ENCODE measurements around the gene MCTP1. TPM values are rescaled to one million over a fixed set of nuclear protein-coding genes. Genes with fewer than 3 reads are reported as not detected.

Gene MCTP1
- total RNA-seq, 2 experiments from 2014 or later, result not detected

DNA sequence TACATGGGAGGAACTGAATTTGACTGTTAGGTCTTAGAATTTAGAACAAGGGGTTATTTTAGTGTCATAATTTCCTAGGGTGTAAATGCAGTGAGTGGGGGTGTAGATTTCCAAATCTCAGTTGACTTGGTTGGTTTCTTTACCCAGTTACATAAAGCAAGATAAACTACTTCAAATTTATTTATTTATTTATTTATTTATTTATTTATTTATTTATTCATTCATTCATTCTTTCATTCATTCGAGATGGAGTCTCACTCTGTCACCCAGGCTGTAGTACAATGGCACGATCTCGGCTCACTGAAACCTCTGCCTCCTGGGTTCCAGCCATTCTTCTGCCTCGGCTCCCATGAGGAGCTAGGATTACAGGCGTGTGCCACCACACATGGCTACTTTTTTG lies 466.0 kb downstream of the MCTP1 start:
- H3K9me3 ChIP-seq (ENCODE audit: low read length), result no peaks in the 10 kb centered on the region
- H4K20me1 ChIP-seq (ENCODE audit: insufficient read depth, low read length), result no peaks in the 10 kb centered on the region
- no peaks in the 10 kb centered on the region for H3K79me2 ChIP-seq (ENCODE audit: insufficient read depth, low read depth, low read length)
- ChIA-PET POLR2A (no interaction called here), CTCF (ENCODE audit: unreplicated experiment) (no interaction called here)
- no peaks in the 10 kb centered on the region for H3K36me3 ChIP-seq (ENCODE audit: insufficient read depth, low read length)
- no peak for TF ChIP-seq EZH2phosphoT487 (IDR thresholded peaks at IDR 0.05; ENCODE audit: borderline replicate concordance, low read depth, low read length)
- TF ChIP-seq, protein P1, sequence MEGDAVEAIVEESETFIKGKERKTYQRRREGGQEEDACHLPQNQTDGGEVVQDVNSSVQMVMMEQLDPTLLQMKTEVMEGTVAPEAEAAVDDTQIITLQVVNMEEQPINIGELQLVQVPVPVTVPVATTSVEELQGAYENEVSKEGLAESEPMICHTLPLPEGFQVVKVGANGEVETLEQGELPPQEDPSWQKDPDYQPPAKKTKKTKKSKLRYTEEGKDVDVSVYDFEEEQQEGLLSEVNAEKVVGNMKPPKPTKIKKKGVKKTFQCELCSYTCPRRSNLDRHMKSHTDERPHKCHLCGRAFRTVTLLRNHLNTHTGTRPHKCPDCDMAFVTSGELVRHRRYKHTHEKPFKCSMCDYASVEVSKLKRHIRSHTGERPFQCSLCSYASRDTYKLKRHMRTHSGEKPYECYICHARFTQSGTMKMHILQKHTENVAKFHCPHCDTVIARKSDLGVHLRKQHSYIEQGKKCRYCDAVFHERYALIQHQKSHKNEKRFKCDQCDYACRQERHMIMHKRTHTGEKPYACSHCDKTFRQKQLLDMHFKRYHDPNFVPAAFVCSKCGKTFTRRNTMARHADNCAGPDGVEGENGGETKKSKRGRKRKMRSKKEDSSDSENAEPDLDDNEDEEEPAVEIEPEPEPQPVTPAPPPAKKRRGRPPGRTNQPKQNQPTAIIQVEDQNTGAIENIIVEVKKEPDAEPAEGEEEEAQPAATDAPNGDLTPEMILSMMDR (conservative IDR thresholded peaks at IDR 0.05; ENCODE audit: low read length), result no peak
- no peaks in the 10 kb centered on the region for H3K4me1 ChIP-seq (ENCODE audit: insufficient read depth, low read length, poor library complexity, severe bottlenecking)
- DNase-seq (ENCODE audit: low spot score), result no peak
- no peak overlapping the region for H2AFZ ChIP-seq (ENCODE audit: low read length)
- H3K9me2 ChIP-seq (ENCODE audit: insufficient read depth, low read length), result no peaks in the 10 kb centered on the region
- intact Hi-C loops (cut with micrococcal nuclease; ENCODE audit: unreplicated experiment), result no loop called here
- H3K4me3 ChIP-seq (ENCODE audit: low read depth, low read length, poor library complexity, severe bottlenecking), result no peak overlapping the region
- no TSS peak for BruUV-seq (replicated peaks)
- H3K4me2 ChIP-seq (ENCODE audit: low read length), result no peak overlapping the region
- H3K27ac ChIP-seq (ENCODE audit: low read depth, low read length, poor library complexity, severe bottlenecking), result no peak overlapping the region

DNA sequence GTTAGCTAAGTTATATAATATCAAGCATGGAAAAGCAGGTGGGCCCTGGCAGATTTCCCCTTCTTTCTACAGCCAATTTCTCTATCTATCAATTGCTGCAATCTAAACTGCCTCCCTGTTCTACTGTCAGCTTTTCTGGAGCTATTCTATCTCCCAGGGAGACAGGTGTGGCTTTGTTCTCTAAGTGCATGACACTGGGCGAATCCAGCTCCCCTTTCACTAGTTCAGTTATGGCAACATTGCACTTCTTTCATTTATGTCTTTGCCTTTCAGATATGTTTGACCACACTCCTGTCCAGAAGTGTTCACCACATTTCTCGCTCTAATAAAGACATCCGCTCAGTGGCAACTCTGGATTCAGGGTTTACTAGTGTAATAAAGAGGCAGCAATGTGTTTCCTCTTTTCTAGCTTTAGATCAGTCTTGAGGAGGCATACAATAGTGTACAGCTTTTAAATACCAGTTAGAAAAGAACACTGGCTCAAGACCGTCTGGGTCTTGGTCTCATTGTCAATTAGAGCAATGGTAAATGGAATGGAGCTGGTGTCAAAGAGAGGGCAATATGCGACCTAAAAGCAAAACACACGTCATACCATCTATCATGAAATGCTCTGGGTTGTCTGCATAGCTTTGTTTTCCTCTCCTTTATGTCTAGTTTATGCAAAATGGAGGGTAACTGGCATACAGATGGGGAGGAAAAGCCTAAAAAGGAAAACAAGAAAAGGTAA lies 469.4 kb downstream of the MCTP1 start:
- no peaks in the 10 kb centered on the region for H3K4me1 ChIP-seq (ENCODE audit: insufficient read depth, low read length, poor library complexity, severe bottlenecking)
- intact Hi-C loops (cut with micrococcal nuclease; ENCODE audit: unreplicated experiment), result no loop called here
- no peaks in the 10 kb centered on the region for H4K20me1 ChIP-seq (ENCODE audit: insufficient read depth, low read length)
- ChIA-PET POLR2A (no interaction called here), CTCF (ENCODE audit: unreplicated experiment) (interaction anchor here (0.6 kb wide), 1 partner anchor 25 kb away, joined by 3 read pairs; no protein-coding TSS in a partner anchor)
- no peaks in the 10 kb centered on the region for H3K79me2 ChIP-seq (ENCODE audit: insufficient read depth, low read depth, low read length)
- H3K9me2 ChIP-seq (ENCODE audit: insufficient read depth, low read length), result no peaks in the 10 kb centered on the region
- H3K4me2 ChIP-seq (ENCODE audit: low read length), result no peak overlapping the region
- no peak for TF ChIP-seq EZH2phosphoT487 (IDR thresholded peaks at IDR 0.05; ENCODE audit: borderline replicate concordance, low read depth, low read length)
- TF ChIP-seq, protein P1 (conservative IDR thresholded peaks at IDR 0.05; ENCODE audit: low read length), result no peak
- no peaks in the 10 kb centered on the region for H3K36me3 ChIP-seq (ENCODE audit: insufficient read depth, low read length)
- H3K9me3 ChIP-seq (ENCODE audit: low read length), result no peaks in the 10 kb centered on the region
- no peak overlapping the region for H3K4me3 ChIP-seq (ENCODE audit: low read depth, low read length, poor library complexity, severe bottlenecking)
- BruUV-seq (replicated peaks), result no TSS peak
- no peak overlapping the region for H2AFZ ChIP-seq (ENCODE audit: low read length)
- no peak overlapping the region for H3K27ac ChIP-seq (ENCODE audit: low read depth, low read length, poor library complexity, severe bottlenecking)
- DNase-seq (ENCODE audit: low spot score), result no peak

DNA sequence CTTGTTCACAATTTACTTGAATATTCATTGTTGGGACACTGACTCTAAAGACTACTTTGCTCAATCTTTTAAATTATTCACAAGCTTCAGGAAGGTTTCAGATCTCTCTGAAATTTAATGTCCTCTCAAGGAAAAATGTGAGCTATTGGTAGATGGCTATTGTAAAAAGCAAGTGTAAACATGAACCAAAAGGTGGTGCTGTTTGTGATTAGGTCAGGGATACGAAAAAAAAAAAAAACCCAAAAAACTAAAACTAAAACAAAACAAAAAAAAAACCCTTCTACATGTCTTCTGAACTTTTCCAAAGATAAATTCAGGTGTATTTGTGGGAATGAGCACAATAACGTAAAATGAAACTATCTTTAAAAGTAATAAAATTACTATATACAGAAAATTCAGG lies 472.7 kb downstream of the MCTP1 start:
- Histone ChIP-seq H3K9me2 (ENCODE audit: insufficient read depth, low read length) (no peaks in the 10 kb centered on the region), H3K9me3 (ENCODE audit: low read length) (no peaks in the 10 kb centered on the region), H2AFZ (ENCODE audit: low read length) (no peak overlapping the region), H3K4me3 (ENCODE audit: low read depth, low read length, poor library complexity, severe bottlenecking) (no peak overlapping the region), H3K79me2 (ENCODE audit: insufficient read depth, low read depth, low read length) (no peaks in the 10 kb centered on the region), H3K27ac (ENCODE audit: low read depth, low read length, poor library complexity, severe bottlenecking) (no peak overlapping the region), H3K36me3 (ENCODE audit: insufficient read depth, low read length) (no peaks in the 10 kb centered on the region), H4K20me1 (ENCODE audit: insufficient read depth, low read length) (no peaks in the 10 kb centered on the region), H3K4me2 (ENCODE audit: low read length) (no peak overlapping the region), H3K4me1 (ENCODE audit: insufficient read depth, low read length, poor library complexity, severe bottlenecking) (no peaks in the 10 kb centered on the region)
- TF ChIP-seq, protein P1 (conservative IDR thresholded peaks at IDR 0.05; ENCODE audit: low read length), result peak; percentile 55
- TF ChIP-seq EZH2phosphoT487 (IDR thresholded peaks at IDR 0.05; ENCODE audit: borderline replicate concordance, low read depth, low read length), result no peak
- BruUV-seq (replicated peaks), result no TSS peak
- intact Hi-C loops (cut with micrococcal nuclease; ENCODE audit: unreplicated experiment), result no loop called here
- DNase-seq (ENCODE audit: low spot score), result no peak
- ChIA-PET POLR2A (interaction anchor here (0.7 to 1.1 kb wide), 2 partner anchors 10 to 1666 kb away, joined by 4 to 6 read pairs; no protein-coding TSS in a partner anchor), CTCF (ENCODE audit: unreplicated experiment) (no interaction called here)
